AG08395 (cell line): Measurements from ENCODE around the gene DMRTA1.
A peak's percentile ranks its signal among the peaks of the same experiment; 100 is the strongest.
"Not testable (repeated sequence)": the region's sequence is repeated elsewhere in the genome, so short reads cannot be mapped to it uniquely, and the experiment has no call there.

ENCODE experiments used
- DNase-seq: peaks from one replicate; pipeline ENCODE4 v3.0.0; 2012; ENCODE audit warnings: mixed read lengths, low spot score

DMRTA1 gene

GRCh38 chr9:22457448-22457847 is 10.8 kb downstream of the DMRTA1 start:
- DNase-seq = no peak

- no peak for DNase-seq
These were observed 16.6 kb downstream of the DMRTA1 start for GRCh38 chr9:22463205-22463604.

DNA sequence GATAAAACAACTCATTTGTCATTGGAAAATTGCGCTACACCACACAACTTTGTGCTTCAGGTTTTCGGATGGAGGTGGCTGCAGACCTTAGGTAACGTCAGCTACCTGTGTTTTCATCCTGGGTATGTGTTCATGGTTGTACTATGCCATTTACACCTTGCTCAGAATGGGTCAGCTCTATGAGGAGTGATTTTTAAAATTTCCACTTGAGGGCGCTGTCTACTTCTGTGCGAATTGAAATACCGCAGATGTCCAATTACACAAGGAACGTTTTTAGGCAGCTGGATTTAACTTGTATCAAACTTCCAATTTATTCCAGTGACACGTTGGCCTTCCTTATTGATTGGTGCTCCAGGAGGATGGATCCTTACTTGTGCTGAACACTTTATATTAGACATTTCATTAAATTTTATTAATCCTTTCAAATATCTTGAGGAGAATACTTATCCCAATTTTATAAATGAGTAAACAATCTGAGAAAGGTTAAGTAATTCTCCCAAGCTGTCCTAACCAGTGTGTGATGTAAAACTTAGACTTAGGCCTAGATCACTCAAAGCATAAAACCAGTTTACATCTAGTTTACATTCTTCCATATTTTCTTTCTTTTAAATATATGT is 23.4 kb downstream of the DMRTA1 start:
- DNase-seq = peak; percentile 29

GRCh38 chr9:22481566-22481965 is 34.9 kb downstream of the DMRTA1 start:
- no peak for DNase-seq

DNA sequence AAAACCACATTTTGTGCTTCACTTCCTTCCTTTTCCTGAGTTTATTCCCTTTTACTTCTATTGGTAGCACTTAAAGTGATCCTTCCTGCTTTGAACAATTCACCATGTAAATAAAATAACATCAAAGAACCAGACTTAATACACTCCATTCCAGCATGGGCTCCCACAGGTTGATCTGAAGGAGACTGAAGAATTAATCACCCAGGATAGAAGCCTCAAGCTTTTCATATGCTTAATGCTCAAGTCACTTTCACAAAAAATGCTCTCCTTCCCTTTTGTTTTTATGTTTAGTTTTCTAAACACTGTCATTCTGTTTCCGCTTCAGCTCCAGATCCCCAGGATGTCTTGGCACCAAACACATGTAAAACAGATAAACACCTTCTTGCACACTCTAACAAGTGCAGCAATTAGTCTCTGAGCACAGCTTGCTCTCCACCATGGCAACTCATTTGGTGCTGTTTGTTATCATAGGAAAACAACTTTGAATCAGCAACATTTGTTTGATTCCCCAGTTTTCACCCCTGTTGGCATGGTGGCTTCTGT is 37.0 kb downstream of the DMRTA1 start:
- DNase-seq = no peak

DNA sequence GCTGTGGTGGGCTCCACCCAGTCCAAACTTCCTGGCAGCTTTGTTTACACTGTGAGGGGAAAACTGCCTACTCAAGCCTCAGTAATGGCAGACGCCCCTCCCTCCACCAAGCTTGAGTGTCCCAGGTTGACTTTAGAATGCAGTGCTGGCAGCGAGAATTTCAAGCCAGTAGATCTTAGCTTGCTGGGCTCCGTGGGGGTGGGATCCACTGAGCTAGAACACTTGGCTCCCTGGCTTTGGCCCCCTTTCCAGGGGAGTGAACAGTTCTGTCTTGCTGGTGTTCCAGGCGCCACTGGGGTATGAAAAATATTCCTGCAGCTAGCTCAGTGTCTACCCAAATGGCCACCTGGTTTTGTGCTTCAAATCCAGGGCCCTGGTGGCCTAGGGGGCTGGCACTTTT is 49.6 kb downstream of the DMRTA1 start:
- not testable (repeated sequence) for DNase-seq
